ENCODE data around the gene WDR70.
"Not testable (repeated sequence)": the region's sequence is repeated elsewhere in the genome, so short reads cannot be mapped to it uniquely, and the experiment has no call there.

The WDR70 gene

GRCh38 chr5:37667846-37668245 is 288.7 kb downstream of the WDR70 start:
- no peak for TF ChIP-seq CTCF (IDR thresholded peaks at IDR 0.05; ENCODE audit: low read depth, low read length, missing control alignments)
- DNase-seq (ENCODE audit: low read depth) = no peak
- H3K4me3 ChIP-seq (ENCODE audit: low read depth, low read length) = no peak overlapping the region

- no peak for DNase-seq (ENCODE audit: low read depth)
- H3K4me3 ChIP-seq (ENCODE audit: low read depth, low read length) = no peak overlapping the region
- no peak for TF ChIP-seq CTCF (IDR thresholded peaks at IDR 0.05; ENCODE audit: low read depth, low read length, missing control alignments)
Measured at GRCh38 chr5:37668524-37669047, 289.5 kb downstream of the WDR70 start.

GRCh38 chr5:37672118-37672588 is 293.0 kb downstream of the WDR70 start:
- DNase-seq (ENCODE audit: low read depth) = peak; percentile 43
- not testable (repeated sequence) for H3K4me3 ChIP-seq (ENCODE audit: low read depth, low read length)

- not testable (repeated sequence) for H3K4me3 ChIP-seq (ENCODE audit: low read depth, low read length); DNase-seq (ENCODE audit: low read depth)
Measured at GRCh38 chr5:37674361-37674760, 295.2 kb downstream of the WDR70 start.

GRCh38 chr5:37679326-37679725 is 300.2 kb downstream of the WDR70 start:
- not testable (repeated sequence) for H3K4me3 ChIP-seq (ENCODE audit: low read depth, low read length); DNase-seq (ENCODE audit: low read depth)

GRCh38 chr5:37679903-37680302 is 300.8 kb downstream of the WDR70 start:
- H3K4me3 ChIP-seq (ENCODE audit: low read depth, low read length); DNase-seq (ENCODE audit: low read depth): not testable (repeated sequence)

GRCh38 chr5:37683072-37683471 is 304.0 kb downstream of the WDR70 start:
- H3K4me3 ChIP-seq (ENCODE audit: low read depth, low read length) = no peak overlapping the region
- no peak for DNase-seq (ENCODE audit: low read depth)
- no peak for TF ChIP-seq CTCF (IDR thresholded peaks at IDR 0.05; ENCODE audit: low read depth, low read length, missing control alignments)

GRCh38 chr5:37685211-37685610 is 306.1 kb downstream of the WDR70 start:
- H3K4me3 ChIP-seq (ENCODE audit: low read depth, low read length) = no peak overlapping the region
- TF ChIP-seq CTCF (IDR thresholded peaks at IDR 0.05; ENCODE audit: low read depth, low read length, missing control alignments) = no peak
- DNase-seq (ENCODE audit: low read depth) = no peak

GRCh38 chr5:37685816-37686215 is 306.7 kb downstream of the WDR70 start:
- TF ChIP-seq CTCF (IDR thresholded peaks at IDR 0.05; ENCODE audit: low read depth, low read length, missing control alignments) = no peak
- H3K4me3 ChIP-seq (ENCODE audit: low read depth, low read length) = no peak overlapping the region
- DNase-seq (ENCODE audit: low read depth) = no peak

GRCh38 chr5:37688925-37689324 is 309.8 kb downstream of the WDR70 start:
- H3K4me3 ChIP-seq (ENCODE audit: low read depth, low read length); DNase-seq (ENCODE audit: low read depth): not testable (repeated sequence)

- not testable (repeated sequence) for DNase-seq (ENCODE audit: low read depth); H3K4me3 ChIP-seq (ENCODE audit: low read depth, low read length)
Measured at GRCh38 chr5:37694333-37694732, 315.2 kb downstream of the WDR70 start.
